Measurements from ENCODE around the gene SLC12A5.

Gene SLC12A5

DNA sequence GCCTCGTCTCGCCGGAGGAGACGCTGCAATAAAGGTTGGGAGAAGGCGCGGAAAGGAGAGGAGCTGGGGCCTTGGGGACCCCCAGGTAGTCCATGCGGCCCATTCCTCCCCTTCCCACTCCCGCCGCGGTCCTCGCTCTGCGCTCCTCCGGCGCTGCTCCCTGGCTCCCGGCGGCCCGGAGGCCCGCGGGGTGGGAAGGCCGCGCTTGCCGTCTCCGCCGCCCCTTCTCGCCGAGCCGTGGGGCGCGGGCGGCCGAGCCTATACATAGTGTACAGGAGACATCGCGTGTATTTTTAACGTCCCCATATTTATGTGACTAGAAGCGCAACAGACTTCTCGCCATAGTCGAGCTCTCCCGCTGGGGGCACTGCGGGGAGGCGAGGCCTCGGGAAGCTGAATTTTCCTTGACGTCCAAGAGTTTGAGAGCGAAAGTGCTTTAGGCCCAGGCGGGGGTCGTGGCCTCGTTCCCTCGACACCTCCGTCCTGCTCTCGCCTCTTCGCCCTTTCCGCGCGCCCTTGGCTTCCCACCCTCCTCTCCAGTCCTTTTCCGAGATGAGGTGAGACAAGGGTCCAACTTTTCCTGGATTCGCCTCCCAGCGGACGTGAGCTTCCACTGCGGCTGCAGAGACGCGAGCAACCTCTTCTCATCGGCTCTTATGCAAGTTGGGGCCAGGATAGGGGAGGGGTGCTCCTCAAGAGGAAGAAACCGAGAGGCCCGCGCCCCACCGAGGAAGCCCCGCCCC is 29.0 kb downstream of the SLC12A5 start:
- peak overlapping the region; percentile 71 for H3K4me3 ChIP-seq (ENCODE audit: low read length)

DNA sequence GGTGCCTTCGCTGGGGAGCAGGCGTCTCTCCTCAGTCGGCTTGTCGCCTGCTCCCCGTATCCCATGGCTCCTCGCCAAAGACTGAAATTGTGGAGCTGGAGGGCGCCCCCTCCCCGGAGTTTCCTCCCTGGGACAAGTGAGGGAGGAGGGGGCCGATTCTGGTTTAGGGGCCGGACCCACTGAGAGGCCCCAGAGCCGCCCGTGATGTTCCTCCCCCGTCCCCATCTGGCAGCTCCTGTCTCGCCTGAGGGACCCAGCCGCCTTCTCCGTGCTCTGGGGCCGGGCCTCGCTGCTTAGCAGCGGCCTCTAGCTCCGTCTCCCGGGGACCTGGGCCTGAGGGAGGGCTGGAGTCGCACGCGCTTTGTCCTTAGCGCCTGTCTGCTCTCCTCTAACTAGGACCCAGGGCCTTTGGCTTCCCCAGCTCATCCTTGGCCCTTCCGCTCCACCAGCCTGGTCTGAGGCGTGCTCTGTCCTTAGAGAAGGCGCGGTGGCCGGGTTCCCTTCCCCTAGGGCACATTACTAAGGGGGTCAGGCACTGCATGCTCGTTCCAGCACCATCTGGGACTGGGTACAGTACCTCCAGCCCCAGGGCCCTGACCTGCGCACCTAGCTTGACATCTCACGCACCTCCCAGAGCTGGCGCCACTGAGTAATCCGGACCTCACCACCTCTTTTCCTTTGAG is 29.7 kb downstream of the SLC12A5 start:
- H3K36me3 ChIP-seq (ENCODE audit: control insufficient read depth, insufficient read depth, low read length, severe bottlenecking): peaks cover 27% of the 10 kb centered on the region
- peaks cover 18% of the 10 kb centered on the region for H3K4me1 ChIP-seq (ENCODE audit: control insufficient read depth, insufficient read depth, low read length)
- no peaks in the 10 kb centered on the region for H3K9me3 ChIP-seq (ENCODE audit: control insufficient read depth, low read length)
- H3K27me3 ChIP-seq (replicated peaks; ENCODE audit: control insufficient read depth, insufficient read depth, low read length): peaks cover 27% of the 10 kb centered on the region
- peak overlapping the region; percentile 71 for H3K4me3 ChIP-seq (ENCODE audit: low read length)
- DNase-seq (ENCODE audit: low read depth): peak; percentile 15
- H3K9ac ChIP-seq (ENCODE audit: low read length): no peak overlapping the region

More for the DNA sequence above, 29.0 kb downstream of the SLC12A5 start:
- Histone ChIP-seq H3K36me3 (ENCODE audit: control insufficient read depth, insufficient read depth, low read length, severe bottlenecking) (peaks cover 20% of the 10 kb centered on the region), H3K4me1 (ENCODE audit: control insufficient read depth, insufficient read depth, low read length) (peaks cover 18% of the 10 kb centered on the region), H3K27me3 (replicated peaks; ENCODE audit: control insufficient read depth, insufficient read depth, low read length) (peaks cover 34% of the 10 kb centered on the region), H3K9me3 (ENCODE audit: control insufficient read depth, low read length) (no peaks in the 10 kb centered on the region), H3K9ac (ENCODE audit: low read length) (no peak overlapping the region)
- peak; percentile 67 for DNase-seq (ENCODE audit: low read depth)

DNA sequence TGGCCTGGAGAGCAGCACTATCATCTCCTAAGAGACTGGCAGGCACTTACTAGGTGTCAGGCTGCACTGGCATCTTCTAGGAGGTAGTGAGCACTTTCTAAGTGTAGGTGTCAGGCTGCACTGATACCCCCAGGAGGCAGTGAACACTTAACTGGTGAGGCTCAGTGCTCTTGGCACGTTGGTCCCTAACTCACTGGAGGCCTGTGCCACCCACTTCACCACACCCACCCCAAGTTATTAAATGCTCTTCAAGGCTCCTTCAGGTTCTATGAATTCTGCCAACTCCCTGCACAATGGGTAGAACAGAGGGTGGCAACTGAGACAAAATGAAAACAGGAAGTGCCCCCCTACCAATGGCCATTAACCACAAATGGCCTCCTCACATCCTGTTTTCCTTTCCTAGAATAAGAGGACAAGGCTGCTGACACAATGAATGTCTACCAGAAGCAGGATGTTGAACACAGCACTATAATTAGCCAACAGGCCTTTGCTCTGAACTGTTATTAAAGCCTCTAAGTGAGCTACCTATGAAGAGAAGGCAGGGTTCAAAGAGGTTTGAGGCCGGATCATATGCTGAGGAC is 31.4 kb downstream of the SLC12A5 start:
- no peak overlapping the region for H3K4me3 ChIP-seq (ENCODE audit: low read length)
- H3K36me3 ChIP-seq (ENCODE audit: control insufficient read depth, insufficient read depth, low read length, severe bottlenecking): peaks cover 44% of the 10 kb centered on the region
- no peak overlapping the region for H3K9ac ChIP-seq (ENCODE audit: low read length)
- no peak for DNase-seq (ENCODE audit: low read depth)
- H3K9me3 ChIP-seq (ENCODE audit: control insufficient read depth, low read length): no peaks in the 10 kb centered on the region
- H3K27me3 ChIP-seq (replicated peaks; ENCODE audit: control insufficient read depth, insufficient read depth, low read length): peaks cover 11% of the 10 kb centered on the region
- peaks cover 18% of the 10 kb centered on the region for H3K4me1 ChIP-seq (ENCODE audit: control insufficient read depth, insufficient read depth, low read length)

DNA sequence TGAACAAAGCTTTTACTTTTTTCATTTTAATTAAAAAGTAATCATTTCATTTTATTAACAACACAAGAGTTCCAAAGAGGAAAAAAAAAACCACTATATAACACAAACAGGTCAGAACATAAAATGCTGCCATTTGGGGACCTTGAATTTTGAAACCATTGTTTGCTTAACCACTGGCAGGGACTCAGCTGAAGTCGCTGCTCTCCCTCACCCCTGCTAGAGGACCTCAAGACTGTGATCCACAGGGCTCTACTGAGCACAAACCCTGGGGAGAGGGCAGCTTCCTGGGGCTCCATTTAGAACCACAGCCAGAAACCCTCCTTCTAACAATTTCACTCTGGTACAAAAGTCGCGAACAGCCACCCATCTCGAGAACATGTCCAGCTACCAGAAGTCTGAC is 32.0 kb downstream of the SLC12A5 start:
- no peak for DNase-seq (ENCODE audit: low read depth)
- Histone ChIP-seq H3K9me3 (ENCODE audit: control insufficient read depth, low read length) (no peaks in the 10 kb centered on the region), H3K27me3 (replicated peaks; ENCODE audit: control insufficient read depth, insufficient read depth, low read length) (peaks cover 10% of the 10 kb centered on the region), H3K36me3 (ENCODE audit: control insufficient read depth, insufficient read depth, low read length, severe bottlenecking) (peaks cover 50% of the 10 kb centered on the region), H3K9ac (ENCODE audit: low read length) (no peak overlapping the region), H3K4me3 (ENCODE audit: low read length) (no peak overlapping the region), H3K4me1 (ENCODE audit: control insufficient read depth, insufficient read depth, low read length) (peaks cover 18% of the 10 kb centered on the region)

DNA sequence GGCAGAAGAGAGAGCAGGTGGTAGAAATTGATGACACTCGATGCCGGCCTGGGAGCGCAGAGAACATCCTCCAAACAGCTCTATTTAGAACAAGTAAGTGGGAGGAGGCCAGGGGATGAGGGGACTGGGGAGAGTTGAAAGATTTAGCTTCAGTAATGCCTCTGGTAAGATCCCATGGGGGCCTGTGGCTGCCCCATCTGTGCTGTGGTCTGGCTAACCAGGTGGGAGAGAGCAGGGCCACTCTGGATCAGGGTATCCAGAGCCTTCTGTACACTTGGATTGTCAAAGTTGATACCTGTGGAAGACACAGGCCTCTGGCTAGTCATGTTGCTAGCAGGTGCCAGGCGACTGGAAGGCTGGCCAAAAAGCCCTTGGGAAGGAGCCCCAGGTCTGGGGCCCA is 33.1 kb downstream of the SLC12A5 start:
- no peak overlapping the region for H3K9ac ChIP-seq (ENCODE audit: low read length)
- DNase-seq (ENCODE audit: low read depth): no peak
- H3K9me3 ChIP-seq (ENCODE audit: control insufficient read depth, low read length): no peaks in the 10 kb centered on the region
- H3K36me3 ChIP-seq (ENCODE audit: control insufficient read depth, insufficient read depth, low read length, severe bottlenecking): peaks cover 62% of the 10 kb centered on the region
- no peak overlapping the region for H3K4me3 ChIP-seq (ENCODE audit: low read length)
- peaks cover under 1% of the 10 kb centered on the region for H3K27me3 ChIP-seq (replicated peaks; ENCODE audit: control insufficient read depth, insufficient read depth, low read length)
- peaks cover 18% of the 10 kb centered on the region for H3K4me1 ChIP-seq (ENCODE audit: control insufficient read depth, insufficient read depth, low read length)

DNA sequence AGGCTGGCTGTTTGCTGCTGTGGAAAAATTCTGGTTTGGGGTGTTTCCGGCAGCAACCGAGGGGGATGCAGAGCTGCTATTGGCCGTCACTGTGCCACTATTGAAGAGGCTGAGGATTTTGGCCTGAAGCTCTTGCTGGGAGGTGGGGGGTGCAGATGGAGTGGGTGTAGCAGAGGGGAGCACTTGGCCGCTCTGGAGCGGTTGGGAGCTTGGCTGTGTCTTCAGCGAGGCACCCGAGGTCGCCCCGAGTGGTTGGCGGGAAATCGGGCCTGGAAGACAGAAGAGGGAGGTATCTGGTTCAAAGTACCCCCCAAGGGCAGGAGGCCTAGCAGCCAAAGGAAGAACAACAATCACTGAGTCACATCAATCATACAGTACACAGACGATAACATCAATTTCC is 33.6 kb downstream of the SLC12A5 start:
- H3K4me1 ChIP-seq (ENCODE audit: control insufficient read depth, insufficient read depth, low read length): peaks cover 18% of the 10 kb centered on the region
- no peaks in the 10 kb centered on the region for H3K27me3 ChIP-seq (replicated peaks; ENCODE audit: control insufficient read depth, insufficient read depth, low read length)
- no peak for DNase-seq (ENCODE audit: low read depth)
- no peak overlapping the region for H3K9ac ChIP-seq (ENCODE audit: low read length)
- peaks cover 65% of the 10 kb centered on the region for H3K36me3 ChIP-seq (ENCODE audit: control insufficient read depth, insufficient read depth, low read length, severe bottlenecking)
- H3K9me3 ChIP-seq (ENCODE audit: control insufficient read depth, low read length): no peaks in the 10 kb centered on the region
- no peak overlapping the region for H3K4me3 ChIP-seq (ENCODE audit: low read length)

DNA sequence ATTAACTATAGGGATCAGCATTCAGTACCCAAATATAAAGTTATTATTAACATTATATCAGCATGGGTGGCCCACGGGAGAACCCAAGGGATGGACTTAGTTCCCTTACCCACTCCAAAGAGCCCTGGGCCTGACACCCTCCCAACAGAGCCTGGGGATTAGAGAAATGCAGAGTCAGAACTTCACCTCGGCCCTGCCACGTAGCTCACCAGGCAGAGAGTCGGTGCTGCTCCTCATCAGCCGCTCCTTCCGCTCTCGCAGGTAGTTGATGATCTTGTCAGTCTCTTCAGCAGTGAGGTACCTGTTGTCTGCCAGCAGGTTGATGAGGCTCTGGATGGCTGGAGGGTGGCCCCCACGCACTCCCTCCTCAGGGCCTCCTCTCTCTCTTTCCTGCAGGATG is 34.1 kb downstream of the SLC12A5 start:
- Histone ChIP-seq H3K9ac (ENCODE audit: low read length) (no peak overlapping the region), H3K36me3 (ENCODE audit: control insufficient read depth, insufficient read depth, low read length, severe bottlenecking) (peaks cover 70% of the 10 kb centered on the region), H3K9me3 (ENCODE audit: control insufficient read depth, low read length) (no peaks in the 10 kb centered on the region), H3K4me3 (ENCODE audit: low read length) (no peak overlapping the region), H3K4me1 (ENCODE audit: control insufficient read depth, insufficient read depth, low read length) (peaks cover 14% of the 10 kb centered on the region), H3K27me3 (replicated peaks; ENCODE audit: control insufficient read depth, insufficient read depth, low read length) (no peaks in the 10 kb centered on the region)
- DNase-seq (ENCODE audit: low read depth): no peak

DNA sequence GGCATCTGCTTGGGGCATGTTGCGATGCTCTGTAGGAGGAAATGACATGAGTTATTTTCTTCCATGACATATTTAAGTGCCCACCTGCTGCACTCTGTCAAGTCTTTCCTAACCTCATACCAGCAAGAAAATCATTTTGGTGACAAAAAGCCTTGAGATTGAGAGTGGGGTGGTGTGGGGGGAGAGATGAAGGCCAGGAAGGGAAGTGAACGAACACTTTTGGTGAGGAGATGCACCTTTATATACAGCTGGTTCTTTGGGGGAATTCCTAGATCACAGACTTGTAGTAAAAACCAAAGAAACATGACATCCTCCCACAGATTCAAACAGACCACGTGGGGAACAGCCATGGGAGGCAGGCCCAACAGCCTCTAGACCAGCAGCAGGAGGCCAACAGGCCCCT is 34.6 kb downstream of the SLC12A5 start:
- H3K9ac ChIP-seq (ENCODE audit: low read length): no peak overlapping the region
- H3K4me1 ChIP-seq (ENCODE audit: control insufficient read depth, insufficient read depth, low read length): peaks cover 9% of the 10 kb centered on the region
- no peak for DNase-seq (ENCODE audit: low read depth)
- no peak overlapping the region for H3K4me3 ChIP-seq (ENCODE audit: low read length)
- H3K27me3 ChIP-seq (replicated peaks; ENCODE audit: control insufficient read depth, insufficient read depth, low read length): no peaks in the 10 kb centered on the region
- no peaks in the 10 kb centered on the region for H3K9me3 ChIP-seq (ENCODE audit: control insufficient read depth, low read length)
- H3K36me3 ChIP-seq (ENCODE audit: control insufficient read depth, insufficient read depth, low read length, severe bottlenecking): peaks cover 75% of the 10 kb centered on the region

DNA sequence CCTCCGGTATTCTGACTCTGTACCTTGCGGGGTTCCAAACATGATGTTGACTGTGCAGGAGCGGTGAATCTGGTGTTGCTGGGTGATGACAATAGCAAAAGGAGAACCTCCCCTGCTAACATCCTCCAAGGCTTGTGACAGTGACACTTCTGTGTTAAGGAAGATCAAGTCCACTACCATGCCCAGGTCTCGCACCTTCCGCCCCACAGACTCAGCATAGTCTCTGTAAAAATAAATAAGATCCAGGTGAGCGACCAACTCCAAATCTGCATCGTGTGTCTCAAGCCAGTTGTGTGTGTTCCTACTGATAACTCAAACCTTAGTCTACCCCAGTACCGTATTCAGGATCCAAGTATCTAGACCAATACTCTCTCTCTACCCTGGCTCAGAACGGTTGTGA is 36.0 kb downstream of the SLC12A5 start:
- H3K36me3 ChIP-seq (ENCODE audit: control insufficient read depth, insufficient read depth, low read length, severe bottlenecking): peaks cover 86% of the 10 kb centered on the region
- H3K9me3 ChIP-seq (ENCODE audit: control insufficient read depth, low read length): no peaks in the 10 kb centered on the region
- H3K4me1 ChIP-seq (ENCODE audit: control insufficient read depth, insufficient read depth, low read length): peaks cover 6% of the 10 kb centered on the region
- H3K27me3 ChIP-seq (replicated peaks; ENCODE audit: control insufficient read depth, insufficient read depth, low read length): no peaks in the 10 kb centered on the region
- DNase-seq (ENCODE audit: low read depth): no peak
- H3K4me3 ChIP-seq (ENCODE audit: low read length): no peak overlapping the region
- no peak overlapping the region for H3K9ac ChIP-seq (ENCODE audit: low read length)

DNA sequence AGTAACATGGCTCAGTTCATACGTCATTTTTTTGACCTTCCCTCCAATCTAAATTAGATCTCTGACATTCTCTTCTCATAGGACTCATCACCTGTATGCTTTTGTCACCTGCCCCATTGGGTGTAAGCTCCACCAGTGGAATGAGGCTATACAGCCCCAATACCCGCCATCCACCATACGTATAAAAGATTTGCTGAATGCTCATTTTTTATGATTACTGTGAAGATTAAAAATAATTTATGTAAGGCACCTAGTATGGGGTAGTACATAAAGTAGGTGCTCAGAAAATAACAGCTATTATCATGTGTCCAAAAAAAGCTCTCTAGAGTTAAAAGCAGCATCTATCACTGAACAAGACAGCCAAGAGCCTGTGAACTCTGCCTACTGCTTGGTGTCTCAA is 36.7 kb downstream of the SLC12A5 start:
- no peak for DNase-seq (ENCODE audit: low read depth)
- Histone ChIP-seq H3K9ac (ENCODE audit: low read length) (no peak overlapping the region), H3K36me3 (ENCODE audit: control insufficient read depth, insufficient read depth, low read length, severe bottlenecking) (peaks cover 90% of the 10 kb centered on the region), H3K4me1 (ENCODE audit: control insufficient read depth, insufficient read depth, low read length) (peaks cover 10% of the 10 kb centered on the region), H3K4me3 (ENCODE audit: low read length) (no peak overlapping the region), H3K27me3 (replicated peaks; ENCODE audit: control insufficient read depth, insufficient read depth, low read length) (no peaks in the 10 kb centered on the region), H3K9me3 (ENCODE audit: control insufficient read depth, low read length) (no peaks in the 10 kb centered on the region)

DNA sequence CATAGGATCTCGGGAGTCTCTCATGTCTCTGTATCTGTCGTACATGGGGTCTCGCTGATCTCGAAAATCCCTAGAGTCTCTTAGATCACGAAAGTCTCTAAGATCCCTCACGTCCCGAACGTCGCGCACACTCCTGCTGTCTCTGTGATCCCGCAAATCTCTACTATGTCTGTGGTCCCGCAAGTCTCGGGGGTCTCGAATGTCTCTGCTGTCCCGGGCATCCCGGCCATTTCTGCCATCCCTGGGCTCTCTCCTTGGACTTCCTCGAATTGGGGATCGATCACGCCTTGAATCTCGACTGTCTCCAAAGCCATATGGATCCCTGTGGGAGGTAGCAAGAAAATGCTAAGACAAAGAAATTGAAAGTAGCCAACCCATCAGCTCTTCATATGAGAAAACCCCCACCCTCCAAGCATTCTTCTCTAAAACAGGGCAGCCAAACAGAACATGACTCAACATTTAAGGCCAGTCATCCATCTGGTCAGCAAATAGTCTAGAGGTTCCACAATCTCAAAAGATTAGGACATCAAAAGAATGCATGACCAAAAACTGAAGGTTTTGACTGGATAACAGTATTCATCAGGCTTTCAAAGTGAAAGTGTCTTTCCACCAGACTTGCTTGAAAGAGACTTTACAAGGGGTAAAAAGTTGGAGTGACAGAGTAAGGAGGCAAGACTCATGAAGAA is 41.3 kb downstream of the SLC12A5 start:
- Histone ChIP-seq H3K9me3 (ENCODE audit: control insufficient read depth, low read length) (no peaks in the 10 kb centered on the region), H3K4me3 (ENCODE audit: low read length) (peak overlapping the region; percentile 67), H3K36me3 (ENCODE audit: control insufficient read depth, insufficient read depth, low read length, severe bottlenecking) (peaks cover 63% of the 10 kb centered on the region), H3K27me3 (replicated peaks; ENCODE audit: control insufficient read depth, insufficient read depth, low read length) (no peaks in the 10 kb centered on the region), H3K9ac (ENCODE audit: low read length) (no peak overlapping the region), H3K4me1 (ENCODE audit: control insufficient read depth, insufficient read depth, low read length) (peaks cover 13% of the 10 kb centered on the region)
- DNase-seq (ENCODE audit: low read depth): peak; percentile 66
